Left kidney (tissue), 2 donors: ENCODE results near the gene SLC27A2. TPM values are rescaled to one million over a fixed set of nuclear protein-coding genes. Genes with fewer than 3 reads are reported as not detected.

Experiments used
- DNase-seq: peaks from one replicate; pipeline ENCODE4 v3.0.0-alpha.2; 2013
- polyA plus RNA-seq: library from polyadenylated mRNA; unstranded; fragments of 120-200 nt; gene quantifications from one replicate; pipeline ENCODE4 v1.2.1, GENCODE V29; 2013; ENCODE audit not compliant: insufficient read length

The SLC27A2 gene
- polyA plus RNA-seq, 1 donor, result 70.6 TPM

GRCh38 chr15:50236433-50236832, 54.4 kb downstream of the SLC27A2 start:
- no peak for DNase-seq

- no peak for DNase-seq
Measured at GRCh38 chr15:50238255-50238654, 56.3 kb downstream of the SLC27A2 start.

- no peak for DNase-seq
Measured at GRCh38 chr15:50241684-50242450, 59.9 kb downstream of the SLC27A2 start.

GRCh38 chr15:50244153-50244552, 62.2 kb downstream of the SLC27A2 start:
- no peak for DNase-seq

- no peak for DNase-seq
Measured at GRCh38 chr15:50244959-50245624, 63.1 kb downstream of the SLC27A2 start.

- no peak for DNase-seq
Measured at GRCh38 chr15:50246631-50247030, 64.6 kb downstream of the SLC27A2 start.

- no peak for DNase-seq
Measured at GRCh38 chr15:50247819-50248655, 66.0 kb downstream of the SLC27A2 start.

GRCh38 chr15:50248994-50249582, 67.1 kb downstream of the SLC27A2 start:
- no peak for DNase-seq

- DNase-seq, result no peak
Measured at GRCh38 chr15:50249704-50250103, 67.7 kb downstream of the SLC27A2 start.

GRCh38 chr15:50250760-50251394, 68.9 kb downstream of the SLC27A2 start:
- no peak for DNase-seq

- no peak for DNase-seq
Measured at GRCh38 chr15:50251638-50252182, 69.7 kb downstream of the SLC27A2 start.

- DNase-seq, result no peak
Measured at GRCh38 chr15:50252556-50252955, 70.6 kb downstream of the SLC27A2 start.

- DNase-seq, result no peak
Measured at GRCh38 chr15:50256188-50257041, 74.4 kb downstream of the SLC27A2 start.

- no peak for DNase-seq
Measured at GRCh38 chr15:50257332-50257731, 75.3 kb downstream of the SLC27A2 start.

GRCh38 chr15:50257924-50258323, 75.9 kb downstream of the SLC27A2 start:
- DNase-seq, result no peak

GRCh38 chr15:50259276-50259675, 77.3 kb downstream of the SLC27A2 start:
- no peak for DNase-seq

- DNase-seq, result no peak
Measured at GRCh38 chr15:50260969-50261496, 79.0 kb downstream of the SLC27A2 start.

GRCh38 chr15:50261981-50262380, 80.0 kb downstream of the SLC27A2 start:
- no peak for DNase-seq

GRCh38 chr15:50262533-50262932, 80.5 kb downstream of the SLC27A2 start:
- no peak for DNase-seq

- no peak for DNase-seq
Measured at GRCh38 chr15:50265620-50266019, 83.6 kb downstream of the SLC27A2 start, which contains the start of gene HDC. TSS of gene HDC (minus strand) at chr15:50265726. CDS start at chr15:50265623, 103 bp downstream.
